H1 (cell line): ENCODE measurements around the gene KLHL29. TPM values are rescaled to one million over a fixed set of nuclear protein-coding genes. Genes with fewer than 3 reads are reported as not detected.
A peak's percentile ranks its signal among the peaks of the same experiment; 100 is the strongest.

ENCODE experiments used
- CTCF ChIA-PET: fragments of 300-600 bp; sonication (Branson Sonifier 250); formaldehyde crosslinking; loops from one replicate; lab custom pipeline; 2021; ENCODE audit not compliant: partially characterized antibody; lab: Charles Lee
- POLR2A ChIA-PET: fragments of 300-600 bp; sonication (Branson Sonifier 250); formaldehyde crosslinking; loops from one replicate; lab custom pipeline; 2021; ENCODE audit warnings: inconsistent platforms; ENCODE audit not compliant: partially characterized antibody; lab: Charles Lee
- DNase-seq, 2 experiments: peaks; one replicate each; pipeline versions ENCODE4 v3.0.0 to v3.0.0-alpha.2; 2010 to 2022; ENCODE audit warnings: low spot score in 2 of 2, low read depth in 1 of 2, mixed read lengths in 1 of 2
- FAIRE-seq: peaks from 2 replicates; lab custom pipeline; 2011; peaks lifted over from hg19 to GRCh38; lab: Jason Lieb, UNC
- H2AFZ ChIP-seq: 2 replicates; pipeline ENCODE4 v1.8.1; 2012; ENCODE audit warnings: low read length, inconsistent platforms
- H2AK5ac ChIP-seq: 2 replicates; pipeline ENCODE4 v1.6.1; 2013; ENCODE audit warnings: low read depth, low read length
- H2BK120ac ChIP-seq: replicated peaks from 2 replicates; pipeline ENCODE3; 2013; ENCODE audit warnings: low read depth, low read length, inconsistent platforms
- H2BK12ac ChIP-seq: 2 replicates; pipeline ENCODE4 v1.6.1; 2013; ENCODE audit warnings: low read depth, low read length
- H2BK15ac ChIP-seq: 2 replicates; pipeline ENCODE4 v1.6.1; 2013; ENCODE audit warnings: low read length
- H2BK20ac ChIP-seq: 2 replicates; pipeline ENCODE4 v1.6.1; 2013; ENCODE audit warnings: low read length
- H2BK5ac ChIP-seq: 2 replicates; pipeline ENCODE4 v1.6.1; 2013; ENCODE audit warnings: low read depth, low read length
- H3K14ac ChIP-seq: 2 replicates; pipeline ENCODE4 v1.6.1; 2013; ENCODE audit warnings: inconsistent platforms; ENCODE audit not compliant: insufficient read length
- H3K18ac ChIP-seq: 2 replicates; pipeline ENCODE4 v1.6.1; 2013; ENCODE audit warnings: low read length; ENCODE audit errors: extremely low read depth
- H3K23ac ChIP-seq: 2 replicates; pipeline ENCODE4 v1.6.1; 2013; ENCODE audit warnings: inconsistent platforms; ENCODE audit not compliant: insufficient read length
- H3K23me2 ChIP-seq: 2 replicates; pipeline ENCODE4 v1.6.1; 2013; ENCODE audit warnings: low read depth, low read length
- H3K27ac ChIP-seq: 2 replicates; pipeline ENCODE4 v1.6.1; 2011; ENCODE audit warnings: low read depth, low read length, inconsistent platforms
- H3K27me3 ChIP-seq, 4 experiments: replicated peaks in 1 of 4; 1 replicate in 1 of 4; 2 replicates in 3 of 4; pipeline versions ENCODE4 v1.6.1 to v1.8.1; 2011 to 2013; ENCODE audit warnings: low read length in 3 of 4, mild to moderate bottlenecking in 3 of 4, inconsistent platforms in 2 of 4, mixed read lengths in 2 of 4, moderate library complexity in 1 of 4; ENCODE audit not compliant: control insufficient read depth in 3 of 4, insufficient read depth in 3 of 4; ENCODE audit errors: extremely low read depth in 1 of 4
- H3K36me3 ChIP-seq, 4 experiments: 2 replicates each; pipeline versions ENCODE4 v1.6.1 to v1.8.1; 2011 to 2013; ENCODE audit warnings: mild to moderate bottlenecking in 4 of 4, low read length in 3 of 4, moderate library complexity in 2 of 4, control low read depth in 1 of 4, inconsistent platforms in 1 of 4; ENCODE audit not compliant: insufficient read depth in 4 of 4, control insufficient read depth in 2 of 4
- H3K4ac ChIP-seq: replicated peaks from 2 replicates; pipeline ENCODE3; 2013; ENCODE audit warnings: low read length, low read depth, mixed read lengths, inconsistent platforms; ENCODE audit not compliant: insufficient read length
- H3K4me1 ChIP-seq, 4 experiments: replicated peaks in 1 of 4; 1 replicate in 1 of 4; 2 replicates in 3 of 4; pipeline versions ENCODE4 v1.6.1 to v1.8.1; 2011 to 2013; ENCODE audit warnings: low read length in 3 of 4, inconsistent platforms in 2 of 4, mixed read lengths in 1 of 4; ENCODE audit not compliant: insufficient read depth in 4 of 4, control insufficient read depth in 3 of 4
- H3K4me2 ChIP-seq, 2 experiments: 2 replicates each; pipeline versions ENCODE4 v1.6.1 to v1.8.1; 2011 to 2013; ENCODE audit warnings: low read depth in 2 of 2, low read length in 2 of 2, control low read depth in 1 of 2, inconsistent platforms in 1 of 2, mild to moderate bottlenecking in 1 of 2; ENCODE audit not compliant: insufficient read depth in 1 of 2
- H3K4me3 ChIP-seq, 4 experiments: fragments of 200-600, 300-600 bp in 1 of 4; sonication (generic), shearing (Covaris generic), sonication (Bioruptor Twin) in 1 of 4; 2 replicates each; pipeline versions ENCODE4 v1.5.1 to v1.8.1; 2011 to 2016; ENCODE audit warnings: low read length in 4 of 4, low read depth in 3 of 4, control low read depth in 2 of 4, inconsistent platforms in 2 of 4, mild to moderate bottlenecking in 2 of 4, mixed read lengths in 1 of 4, moderate library complexity in 1 of 4; ENCODE audit not compliant: insufficient read depth in 2 of 4; ENCODE audit errors: extremely low read depth in 1 of 4
- H3K56ac ChIP-seq: replicated peaks from 2 replicates; pipeline ENCODE3; 2013; ENCODE audit warnings: low read depth, mild to moderate bottlenecking, mixed read lengths, low read length, inconsistent platforms; ENCODE audit not compliant: insufficient read length
- H3K79me1 ChIP-seq: 2 replicates; pipeline ENCODE4 v1.6.1; 2013; ENCODE audit warnings: low read depth, low read length, control low read depth
- H3K79me2 ChIP-seq, 2 experiments: 2 replicates each; pipeline versions ENCODE4 v1.6.1 to v1.8.1; 2012 to 2013; ENCODE audit warnings: low read length in 2 of 2, mild to moderate bottlenecking in 2 of 2, inconsistent platforms in 1 of 2; ENCODE audit not compliant: insufficient read depth in 2 of 2, control insufficient read depth in 1 of 2
- H3K9ac ChIP-seq, 4 experiments: replicated peaks in 1 of 4; 1 replicate in 1 of 4; 2 replicates in 3 of 4; pipeline versions ENCODE4 v1.6.1 to v1.8.1; 2011 to 2013; ENCODE audit warnings: low read depth in 3 of 4, low read length in 3 of 4, control low read depth in 2 of 4, mild to moderate bottlenecking in 2 of 4, moderate library complexity in 2 of 4, inconsistent platforms in 1 of 4; ENCODE audit errors: extremely low read depth in 1 of 4
- H3K9me3 ChIP-seq, 2 experiments: 2 replicates each; pipeline versions ENCODE4 v1.6.1 to v1.8.1; 2012 to 2013; ENCODE audit warnings: mild to moderate bottlenecking in 2 of 2, moderate library complexity in 2 of 2, control low read depth in 1 of 2, inconsistent platforms in 1 of 2, low read depth in 1 of 2, low read length in 1 of 2, mixed read lengths in 1 of 2; ENCODE audit not compliant: insufficient read depth in 2 of 2
- H4K20me1 ChIP-seq, 2 experiments: replicated peaks in 1 of 2; 2 replicates each; pipeline versions ENCODE3 to v1.8.1; 2011 to 2013; ENCODE audit warnings: inconsistent platforms in 2 of 2, low read length in 2 of 2, mild to moderate bottlenecking in 1 of 2; ENCODE audit not compliant: insufficient read depth in 2 of 2, control insufficient read depth in 1 of 2
- H4K5ac ChIP-seq: 2 replicates; pipeline ENCODE4 v1.6.1; 2013; ENCODE audit warnings: low read length, low read depth, mixed read lengths, inconsistent platforms; ENCODE audit not compliant: insufficient read length
- H4K8ac ChIP-seq: 2 replicates; pipeline ENCODE4 v1.8.0; 2013; ENCODE audit warnings: mild to moderate bottlenecking, moderate library complexity, low read length, inconsistent platforms; ENCODE audit not compliant: insufficient read depth; ENCODE audit errors: extremely low read depth
- H4K91ac ChIP-seq: replicated peaks from 2 replicates; pipeline ENCODE3; 2013; ENCODE audit warnings: low read length, mixed read lengths, inconsistent platforms; ENCODE audit not compliant: insufficient read length
- EGR1 ChIP-seq: IDR thresholded peaks from 2 replicates; pipeline ENCODE4 v1.6.1; 2011; ENCODE audit warnings: low read depth, low read length, borderline replicate concordance
- POLR2A ChIP-seq, 2 experiments: IDR thresholded peaks; 1 replicate in 1 of 2; 2 replicates in 1 of 2; pipeline ENCODE4 v1.6.1; 2011; ENCODE audit warnings: low read depth in 2 of 2, low read length in 2 of 2, mild to moderate bottlenecking in 2 of 2; ENCODE audit errors: control extremely low read depth in 1 of 2
- POU5F1 ChIP-seq: IDR thresholded peaks from 2 replicates; pipeline ENCODE4 v1.6.1; 2011; ENCODE audit warnings: low read depth, mild to moderate bottlenecking, low read length, moderate library complexity
- WGBS, 2 experiments: shearing (Covaris generic) in 1 of 2; methylation state at CpG; one replicate each; pipeline versions ENCODE4 v1.1.6 to v1.1.7; 2013 to 2015; ENCODE audit warnings: low lambda C conversion rate in 2 of 2, mixed read lengths in 2 of 2, inconsistent platforms in 1 of 2, low coverage in 1 of 2, missing lambda C conversion rate in 1 of 2; ENCODE audit not compliant: insufficient replicate concordance in 2 of 2, insufficient coverage in 1 of 2, insufficient read length in 1 of 2; ENCODE audit errors: extremely low coverage in 1 of 2, missing lambda C conversion rate in 1 of 2; 5-methylcytosine and 5-hydroxymethylcytosine counted together
- polyA plus RNA-seq, 7 experiments: library from polyadenylated mRNA; depleted of rRNA in 3 of 7; stranded (reverse) in 5 of 7; unstranded in 2 of 7; fragments of >200 nt in 5 of 7; fragments of 200-250 nt in 2 of 7; gene quantifications; 1 replicate in 5 of 7; 2 replicates in 1 of 7; 4 replicates in 1 of 7; pipeline versions ENCODE4 v1.2.1 to v1.2.3, GENCODE V29; 2011 to 2013; ENCODE audit warnings: missing spikeins in 2 of 7, mixed read lengths in 2 of 7
- total RNA-seq: library from RNA; stranded (reverse); fragmentation: NEBNext Ultra II Directional; extraction: Animal tissue kit (Norgen Biotek cat#: 25700); gene quantifications from 2 replicates; pipeline ENCODE4 v1.2.1, GENCODE V29; 2021

KLHL29 gene
- total and polyA plus RNA-seq, 2 of the 8 experiments (the other 6 are each of a cell fraction or from before 2014, with no cell fraction given), result 1.1 to 4.7 TPM

DNA sequence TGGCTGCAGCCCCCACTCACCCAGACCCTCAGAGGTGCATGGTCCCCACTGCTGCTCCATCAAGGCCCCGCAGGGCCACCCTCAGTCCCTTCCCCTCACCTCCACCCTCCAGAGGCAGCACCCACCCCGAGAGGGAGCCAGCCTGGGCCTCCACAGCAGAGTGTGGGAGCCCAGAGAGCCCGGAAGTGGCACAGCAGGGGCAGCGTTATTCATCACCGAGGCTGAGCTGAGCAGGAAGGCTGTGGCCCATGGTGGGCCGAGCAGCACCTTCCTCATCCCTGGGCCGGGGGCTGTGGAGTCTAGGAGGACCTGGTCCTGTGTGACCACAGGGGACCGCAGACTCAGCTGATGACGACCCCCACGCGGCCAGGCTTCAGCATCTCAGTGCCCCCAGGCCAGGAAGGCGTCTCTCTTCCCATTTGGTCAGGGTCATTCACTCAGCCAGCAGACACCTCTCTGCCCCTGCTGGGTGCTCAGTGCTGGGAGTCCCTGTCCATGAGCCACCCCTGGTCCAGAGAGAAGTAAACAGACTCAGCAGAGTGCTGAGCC lies 283.9 kb downstream of the KLHL29 start:
- no peaks in the 10 kb centered on the region for H3K79me1 ChIP-seq
- H4K5ac ChIP-seq, result no peak overlapping the region
- no peak overlapping the region for H4K91ac ChIP-seq
- H3K4me1 ChIP-seq, result peaks cover 0 to 6% (median 2%) of the 10 kb centered on the region in 4 experiments; a peak in 3 of 7 replicates
- no peak overlapping the region for H2BK5ac ChIP-seq
- peaks cover 2 to 8% of the 10 kb centered on the region in 2 experiments for H4K20me1 ChIP-seq
- H2BK15ac ChIP-seq, result 0 out of 2 replicates have a peak overlapping the region, but pooled peaks have one; percentile 29
- no peak overlapping the region for H3K23ac ChIP-seq
- no peak overlapping the region for H3K9ac ChIP-seq
- ChIA-PET POLR2A (no interaction called here), CTCF (interaction anchor here (0.9 to 2.0 kb wide), 4 partner anchors 10 to 338 kb away, joined by 3 to 8 read pairs (median 3); no protein-coding TSS in a partner anchor)
- no peaks in the 10 kb centered on the region; a peak in 3 of 7 replicates for H3K27me3 ChIP-seq
- peak overlapping the region; percentile 1; the same call in 1 of the 2 replicates for H3K27ac ChIP-seq
- H2BK120ac ChIP-seq, result no peak overlapping the region
- H3K4me3 ChIP-seq, result no peak overlapping the region
- H3K18ac ChIP-seq, result no peak overlapping the region
- 0 out of 2 replicates have a peak overlapping the region, but pooled peaks have one; percentile 60 for H2BK12ac ChIP-seq
- no peak overlapping the region for H3K4ac ChIP-seq
- H4K8ac ChIP-seq, result peak overlapping the region; percentile 41; the same call in 1 of the 2 replicates
- no peaks in the 10 kb centered on the region for H3K79me2 ChIP-seq
- H2AK5ac ChIP-seq, result no peak overlapping the region
- peaks cover 2% of the 10 kb centered on the region; the same call in 1 of the 2 replicates for H3K23me2 ChIP-seq
- H2AFZ ChIP-seq, result no peak overlapping the region
- TF ChIP-seq POU5F1, result no peak
- no peak for TF ChIP-seq POLR2A (IDR thresholded peaks at IDR 0.05; ENCODE audit: control extremely low read depth in 1 of 2, low read depth in 2 of 2, low read length in 2 of 2)
- no peak for TF ChIP-seq EGR1
- no peak for DNase-seq
- H2BK20ac ChIP-seq, result no peak overlapping the region
- H3K4me2 ChIP-seq, result no peak overlapping the region
- FAIRE-seq, result no peak
- no peaks in the 10 kb centered on the region for H3K9me3 ChIP-seq
- WGBS, 2 experiments, result 77% methylated on average over 11 of the region's 12 CpGs; no CpG with 5 or more reads in 1 of the 2 experiments
- no peak overlapping the region for H3K14ac ChIP-seq
- no peak overlapping the region for H3K56ac ChIP-seq
- no peaks in the 10 kb centered on the region for H3K36me3 ChIP-seq
